Neural progenitor cell (in vitro differentiated cells): Measurements from ENCODE around the gene SOX21. TPM values are rescaled to one million over a fixed set of nuclear protein-coding genes. Genes with fewer than 3 reads are reported as not detected.

Source experiments
- DNase-seq: peaks from one replicate; pipeline ENCODE4 v3.0.0-alpha.2; 2016; ENCODE audit warnings: low spot score
- H2AFZ ChIP-seq: fragments of 200-600 bp; sonication (generic); replicated peaks from 2 replicates; pipeline ENCODE4 v1.6.1; 2016; ENCODE audit warnings: antibody characterized with exemption
- H3F3A ChIP-seq: fragments of 200-600 bp; sonication (generic); 2 replicates; pipeline ENCODE4 v1.6.1; 2016; ENCODE audit warnings: antibody characterized with exemption, low read depth
- H3K27ac ChIP-seq: fragments of 200-600 bp; sonication (generic); 2 replicates; pipeline ENCODE4 v1.5.1; 2016; ENCODE audit warnings: mild to moderate bottlenecking
- H3K27me3 ChIP-seq: fragments of 200-600 bp; sonication (generic); 2 replicates; pipeline ENCODE4 v1.6.1; 2016; ENCODE audit warnings: mild to moderate bottlenecking, moderate library complexity
- H3K36me3 ChIP-seq: fragments of 200-600 bp; sonication (generic); 2 replicates; pipeline ENCODE4 v1.5.1; 2016
- H3K4me1 ChIP-seq: fragments of 200-600 bp; sonication (generic); 2 replicates; pipeline ENCODE4 v1.6.1; 2016; ENCODE audit warnings: mixed run types
- H3K4me2 ChIP-seq: fragments of 200-600 bp; sonication (generic); 2 replicates; pipeline ENCODE4 v1.6.1; 2016
- H3K4me3 ChIP-seq: fragments of 200-600 bp; sonication (generic); 2 replicates; pipeline ENCODE4 v1.5.1; 2016
- H3K79me2 ChIP-seq: fragments of 200-600 bp; sonication (generic); 2 replicates; pipeline ENCODE4 v1.6.1; 2016; ENCODE audit warnings: low read depth
- H3K9ac ChIP-seq: fragments of 200-600 bp; sonication (generic); 2 replicates; pipeline ENCODE4 v1.6.1; 2016
- H3K9me3 ChIP-seq: fragments of 200-600 bp; sonication (generic); 2 replicates; pipeline ENCODE4 v1.5.1; 2016; ENCODE audit warnings: low read depth
- H4K20me1 ChIP-seq: fragments of 200-600 bp; sonication (generic); 2 replicates; pipeline ENCODE4 v1.6.1; 2016; ENCODE audit warnings: low read depth
- H3K27ac Mint-ChIP-seq: 3 replicates; pipeline ENCODE4 v1.8.0; 2021; ENCODE audit warnings: mixed read lengths
- H3K27me3 Mint-ChIP-seq: 2 replicates; pipeline ENCODE4 v1.8.0; 2022; ENCODE audit warnings: low read depth, mild to moderate bottlenecking, inconsistent platforms, moderate library complexity, mixed read lengths; ENCODE audit not compliant: insufficient read depth
- H3K36me3 Mint-ChIP-seq: 3 replicates; pipeline ENCODE4 v1.8.0; 2021; ENCODE audit warnings: mixed read lengths
- H3K4me1 Mint-ChIP-seq: 3 replicates; pipeline ENCODE4 v1.8.0; 2021; ENCODE audit warnings: mixed read lengths
- H3K4me3 Mint-ChIP-seq: 3 replicates; pipeline ENCODE4 v1.8.0; 2021; ENCODE audit warnings: mild to moderate bottlenecking, moderate library complexity, mixed read lengths
- H3K9me3 Mint-ChIP-seq: 3 replicates; pipeline ENCODE4 v1.8.0; 2020; ENCODE audit warnings: mixed read lengths
- CTCF ChIP-seq: fragments of 200-600 bp; sonication (generic); IDR thresholded peaks from 2 replicates; pipeline ENCODE4 v1.5.1; 2017; ENCODE audit warnings: antibody characterized with exemption, mild to moderate bottlenecking
- EZH2 ChIP-seq: fragments of 200-600 bp; sonication (generic); IDR thresholded peaks from 2 replicates; pipeline ENCODE4 v1.6.1; 2017; ENCODE audit warnings: antibody characterized with exemption, mild to moderate bottlenecking, moderate library complexity
- EZH2phosphoT487 ChIP-seq: fragments of 200-600 bp; sonication (generic); IDR thresholded peaks from 2 replicates; pipeline ENCODE4 v1.6.1; 2017; ENCODE audit warnings: antibody characterized with exemption
- total RNA-seq: library from RNA; depleted of rRNA; stranded (reverse); fragments of >200 nt; gene quantifications from 2 replicates; pipeline ENCODE4 v1.2.3, GENCODE V29; 2015; ENCODE audit warnings: low replicate concordance

Gene SOX21
- total RNA-seq, 1 donor from 2014 or later, result 94.7 TPM

- H3K36me3 Mint-ChIP-seq, result no peaks in the 10 kb centered on the region
- no peaks in the 10 kb centered on the region for H3K36me3 ChIP-seq
Observed at GRCh38 chr13:94692030-94692429, 20.3 kb downstream of the SOX21 start.

GRCh38 chr13:94683409-94683808 lies 28.9 kb downstream of the SOX21 start:
- no peaks in the 10 kb centered on the region for H3K79me2 ChIP-seq
- no peaks in the 10 kb centered on the region for H3K36me3 ChIP-seq
- peaks cover 2% of the 10 kb centered on the region for H3F3A ChIP-seq
- Mint-ChIP-seq H3K4me1 (peaks cover 11% of the 10 kb centered on the region), H3K9me3 (peaks cover 8% of the 10 kb centered on the region), H3K4me3 (no peak overlapping the region), H3K27me3 (peaks cover 11% of the 10 kb centered on the region), H3K27ac (no peak overlapping the region), H3K36me3 (no peaks in the 10 kb centered on the region)
- no peak overlapping the region for H3K27ac ChIP-seq
- no peak overlapping the region for H3K9ac ChIP-seq
- H3K27me3 ChIP-seq, result no peaks in the 10 kb centered on the region
- peaks cover 13% of the 10 kb centered on the region for H3K4me1 ChIP-seq
- no peaks in the 10 kb centered on the region for H3K9me3 ChIP-seq
- H4K20me1 ChIP-seq, result no peaks in the 10 kb centered on the region
- H3K4me3 ChIP-seq, result no peak overlapping the region
- no peak for DNase-seq
- H2AFZ ChIP-seq, result peak overlapping the region; percentile 86
- H3K4me2 ChIP-seq, result no peak overlapping the region
- no peak for TF ChIP-seq EZH2
- TF ChIP-seq EZH2phosphoT487, result no peak
- TF ChIP-seq CTCF, result no peak

More at GRCh38 chr13:94692030-94692429, 20.3 kb downstream of the SOX21 start:
- H3K4me2 ChIP-seq, result no peak overlapping the region
- no peaks in the 10 kb centered on the region for H3F3A ChIP-seq
- Mint-ChIP-seq H3K9me3 (peaks cover 5% of the 10 kb centered on the region), H3K27me3 (peaks cover 3% of the 10 kb centered on the region), H3K4me3 (no peak overlapping the region), H3K4me1 (peaks cover 9% of the 10 kb centered on the region), H3K27ac (peak overlapping the region; percentile 74)
- H2AFZ ChIP-seq, result no peak overlapping the region
- H3K9ac ChIP-seq, result no peak overlapping the region
- no peaks in the 10 kb centered on the region for H3K79me2 ChIP-seq
- no peaks in the 10 kb centered on the region for H4K20me1 ChIP-seq
- no peak overlapping the region for H3K27ac ChIP-seq
- no peak for DNase-seq
- no peak overlapping the region for H3K4me3 ChIP-seq
- H3K9me3 ChIP-seq, result no peaks in the 10 kb centered on the region
- no peaks in the 10 kb centered on the region for H3K27me3 ChIP-seq
- H3K4me1 ChIP-seq, result no peaks in the 10 kb centered on the region
- TF ChIP-seq EZH2phosphoT487 (no peak), EZH2 (no peak), CTCF (no peak)

- Mint-ChIP-seq H3K27ac (peak overlapping the region; percentile 18), H3K4me3 (no peak overlapping the region), H3K4me1 (peaks cover 18% of the 10 kb centered on the region), H3K9me3 (peaks cover 8% of the 10 kb centered on the region), H3K27me3 (peaks cover 8% of the 10 kb centered on the region), H3K36me3 (no peaks in the 10 kb centered on the region)
- Histone ChIP-seq H2AFZ (no peak overlapping the region), H3K27ac (no peak overlapping the region), H3K27me3 (no peaks in the 10 kb centered on the region), H3K79me2 (no peaks in the 10 kb centered on the region), H3K4me3 (no peak overlapping the region), H3K4me1 (peaks cover 25% of the 10 kb centered on the region), H3K9me3 (no peaks in the 10 kb centered on the region), H4K20me1 (no peaks in the 10 kb centered on the region), H3K36me3 (no peaks in the 10 kb centered on the region), H3K9ac (no peak overlapping the region), H3K4me2 (no peak overlapping the region), H3F3A (peaks cover 14% of the 10 kb centered on the region)
- DNase-seq, result no peak
- no peak for TF ChIP-seq CTCF
- no peak for TF ChIP-seq EZH2
- TF ChIP-seq EZH2phosphoT487, result no peak
Observed at GRCh38 chr13:94682229-94682628, 30.1 kb downstream of the SOX21 start.
